GM18951 (cell line): ENCODE results near the gene TTN.

Experiments used
- POLR2A ChIP-seq: IDR thresholded peaks from 4 replicates; pipeline ENCODE4 v1.6.1; 2011; ENCODE audit warnings: mild to moderate bottlenecking; ENCODE audit not compliant: insufficient read length, insufficient read depth; ENCODE audit errors: extremely low read depth
- in situ Hi-C: fragments of 300-500 bp; cut with MboI; formaldehyde crosslinking; loops from one replicate; pipeline ENCODE4 v1.12.0; 2022; ENCODE audit warnings: low sequenced_read_pairs, mixed read lengths, inconsistent platforms; ENCODE audit not compliant: unreplicated experiment

TTN gene

DNA sequence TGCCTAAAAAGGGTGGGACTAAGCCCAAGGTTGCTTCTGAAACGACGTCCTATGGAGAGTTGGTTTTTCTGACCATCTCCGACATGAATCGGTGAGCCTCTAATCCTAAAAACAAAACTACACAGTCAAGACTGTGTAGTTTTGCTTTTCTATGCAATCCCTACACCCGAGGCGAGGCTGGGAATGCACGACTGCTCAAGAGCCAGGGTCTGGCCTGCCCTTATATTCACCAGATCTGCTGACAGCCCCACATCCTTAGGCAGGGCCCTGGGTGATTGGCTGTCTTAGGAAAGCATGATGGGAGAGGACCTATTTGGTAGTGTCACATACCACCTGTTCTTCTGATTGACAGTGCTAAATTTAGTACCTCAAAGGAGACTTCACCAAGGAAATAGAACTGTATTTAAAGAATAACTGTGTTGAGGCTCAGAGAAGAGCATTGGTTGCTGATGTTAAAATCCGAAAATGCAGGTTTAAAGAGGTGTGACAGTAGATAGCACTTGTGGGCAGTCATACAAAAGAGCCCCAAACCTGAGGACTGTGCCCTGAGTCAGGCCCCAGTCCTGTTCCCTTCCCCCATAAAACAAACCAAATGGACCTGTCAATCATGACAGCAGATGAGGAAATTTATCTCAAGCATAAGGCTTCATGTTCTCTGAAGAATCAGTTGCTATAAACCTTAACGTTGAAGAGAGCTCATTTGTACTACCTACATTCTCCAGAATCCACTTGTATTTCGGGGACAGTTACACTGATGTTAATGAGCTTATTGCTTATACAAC lies at the start of gene TTN:
Gene TTN (minus strand): TSS at position 197 of the 782 bp plus-strand sequence. CDS start 2,781 bp downstream, outside the sequence.
- in situ Hi-C loops, result no loop called here

GRCh38 chr2:178855151-178855550 lies 47.9 kb upstream of the TTN start:
- in situ Hi-C loops, result no loop called here
- no peak for TF ChIP-seq POLR2A

More for the DNA sequence above, at the start of gene TTN:
- TF ChIP-seq POLR2A, result no peak

GRCh38 chr2:178848335-178848734 lies 41.1 kb upstream of the TTN start:
- in situ Hi-C loops, result no loop called here
- TF ChIP-seq POLR2A, result no peak

DNA sequence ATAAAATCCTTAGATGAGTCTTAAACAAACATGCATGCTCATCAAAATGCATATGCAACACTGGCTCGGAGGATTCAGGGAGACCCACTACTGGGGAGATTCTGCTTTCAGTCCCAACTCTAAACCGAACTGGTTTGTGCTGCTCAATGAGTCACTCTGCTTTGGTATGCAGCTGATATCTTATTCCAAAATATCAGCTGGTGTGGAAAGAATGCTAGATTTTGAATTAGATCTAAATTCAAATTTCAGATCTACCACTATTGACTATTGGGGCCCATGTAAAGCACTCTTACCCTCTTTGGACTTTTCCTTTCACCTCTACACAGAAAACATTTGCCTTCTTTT lies 39.2 kb upstream of the TTN start:
- in situ Hi-C loops, result no loop called here
- TF ChIP-seq POLR2A, result no peak

DNA sequence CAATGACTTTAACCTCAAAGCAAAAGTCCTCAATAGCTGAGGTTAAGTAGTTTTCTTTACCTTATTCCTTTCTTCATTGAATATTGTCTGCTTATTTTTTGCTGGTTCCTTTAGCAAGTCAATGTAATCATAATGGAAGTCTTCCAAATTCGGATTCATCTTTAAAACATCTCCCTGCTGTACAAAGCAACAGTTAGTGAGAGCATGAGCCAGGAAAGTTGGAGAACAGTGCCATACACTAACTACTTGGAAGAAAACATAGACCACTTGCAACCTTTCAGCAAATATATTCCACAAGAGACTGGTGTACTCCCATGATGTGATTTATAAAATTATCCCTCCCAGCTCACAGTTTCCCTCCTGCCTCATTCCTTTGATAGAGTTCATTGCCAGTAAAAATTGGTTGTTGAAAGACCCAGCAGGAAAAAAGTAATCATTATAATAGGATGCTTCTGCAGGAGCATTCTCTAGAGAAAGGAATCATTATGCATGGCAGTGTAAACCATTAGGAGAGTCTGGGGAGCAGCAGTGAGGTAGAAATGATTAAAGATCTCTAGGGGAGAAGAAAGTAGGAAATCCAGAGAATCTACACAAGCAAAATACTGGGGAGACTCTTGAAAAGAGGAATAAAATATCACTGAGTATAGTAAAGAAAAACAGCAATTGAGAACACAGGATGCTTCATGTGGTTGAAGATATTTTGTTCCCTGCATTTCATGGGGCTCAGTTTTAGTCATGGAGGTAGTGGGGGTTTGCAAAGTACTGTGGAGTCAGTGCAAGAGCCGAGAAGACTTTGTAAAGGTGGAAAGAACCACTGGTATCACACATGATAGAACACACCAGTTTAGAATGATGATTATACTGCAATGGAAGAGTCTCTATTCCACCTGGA lies 38.6 kb upstream of the TTN start:
- no peak for TF ChIP-seq POLR2A
- in situ Hi-C loops, result no loop called here

- in situ Hi-C loops, result no loop called here
- TF ChIP-seq POLR2A, result no peak
These were observed 37.5 kb upstream of the TTN start for GRCh38 chr2:178844701-178845100.

- no peak for TF ChIP-seq POLR2A
- in situ Hi-C loops, result no loop called here
These were observed 37.0 kb upstream of the TTN start for GRCh38 chr2:178844269-178844668.

- in situ Hi-C loops, result no loop called here
These were observed 36.5 kb upstream of the TTN start for GRCh38 chr2:178843697-178844096.

DNA sequence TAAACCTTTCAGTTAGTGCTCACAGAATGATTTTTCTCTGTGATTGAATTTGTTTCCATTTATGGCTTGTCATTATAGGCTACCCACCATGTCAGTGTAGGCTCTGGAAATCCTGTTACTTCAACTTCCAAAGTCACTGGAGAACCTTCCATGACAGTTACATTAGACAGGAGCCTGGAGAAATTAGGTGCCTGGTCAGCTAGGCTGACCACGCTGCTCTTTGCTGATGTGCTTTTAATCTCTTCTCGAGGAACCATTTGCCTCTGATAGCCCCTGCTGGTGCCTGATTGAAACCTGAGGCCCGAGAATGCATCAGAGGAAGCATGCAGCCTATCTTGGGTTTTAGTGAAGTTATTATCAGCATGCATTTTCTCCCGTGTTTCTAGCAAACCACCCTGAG lies 29.6 kb upstream of the TTN start:
- TF ChIP-seq POLR2A, result no peak
- in situ Hi-C loops, result no loop called here

More at GRCh38 chr2:178843697-178844096, 36.5 kb upstream of the TTN start:
- TF ChIP-seq POLR2A, result no peak

GRCh38 chr2:178834086-178834485 lies 26.9 kb upstream of the TTN start:
- in situ Hi-C loops, result no loop called here
- TF ChIP-seq POLR2A, result no peak

GRCh38 chr2:178833382-178833781 lies 26.2 kb upstream of the TTN start:
- in situ Hi-C loops, result no loop called here
- TF ChIP-seq POLR2A, result no peak

GRCh38 chr2:178830451-178830850 lies 23.2 kb upstream of the TTN start:
- no peak for TF ChIP-seq POLR2A
- in situ Hi-C loops, result no loop called here

- in situ Hi-C loops, result no loop called here
- TF ChIP-seq POLR2A, result no peak
These were observed 22.8 kb upstream of the TTN start for GRCh38 chr2:178829981-178830380.
